Melanocyte of skin (primary cell): Measurements from ENCODE around the gene P2RY12. TPM values are rescaled to one million over a fixed set of nuclear protein-coding genes. Genes with fewer than 3 reads are reported as not detected.

Source experiments
- total RNA-seq, 2 donors: library from RNA; depleted of rRNA; stranded (reverse); fragments of >200 nt; gene quantifications; 2 replicates each; pipeline ENCODE4 v1.2.3, GENCODE V29; 2012

The P2RY12 gene
- 1 to 10 TPM in 1 of 2 donors, under 1 TPM in 1; 1.00 to 3.4 TPM for total RNA-seq

DNA sequence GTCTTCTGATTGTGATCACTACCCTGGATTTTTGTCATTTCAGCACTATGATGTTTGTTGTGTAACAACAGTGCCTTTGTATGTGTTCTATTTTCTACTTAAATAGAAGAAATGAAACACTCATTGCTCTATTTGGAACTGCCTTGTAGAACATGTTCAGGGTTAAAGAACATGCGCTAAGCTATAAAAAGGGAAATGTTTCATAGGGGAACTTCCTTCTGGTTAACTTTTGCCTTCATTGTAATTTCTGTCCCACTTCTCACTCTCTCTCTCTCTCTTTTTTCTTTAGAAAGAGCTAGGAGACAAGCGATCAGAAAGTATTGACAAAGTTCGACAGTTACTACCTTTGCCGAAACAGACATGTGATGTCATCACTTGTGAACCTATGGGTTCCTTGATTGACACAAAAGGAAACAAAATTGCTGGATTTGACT lies at the start of gene P2RY12:
P2RY12 (minus strand) TSS at position 13 of the 434 bp plus-strand sequence. CDS start 45,908 bp downstream, outside the sequence.

DNA sequence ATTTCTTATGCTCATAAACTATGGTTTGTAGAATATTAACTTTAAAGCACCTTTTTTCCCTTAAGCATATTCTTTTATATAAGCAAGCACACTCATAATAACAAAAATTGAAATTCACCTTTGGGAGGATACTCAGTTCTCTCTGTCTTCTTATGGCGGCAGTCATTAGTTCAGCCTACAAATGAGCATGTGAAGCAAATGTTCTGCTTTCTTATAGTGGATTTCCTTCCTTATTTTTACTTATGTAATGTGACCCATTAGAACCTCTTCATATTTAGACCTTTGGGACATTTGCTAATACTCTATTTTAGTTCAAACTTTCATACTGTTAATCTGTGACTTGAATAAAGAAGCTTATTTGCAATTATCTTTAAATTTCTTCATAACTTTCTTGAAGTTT lies 55.2 kb downstream of the P2RY12 start, which contains the start of gene P2RY13:
P2RY13 (minus strand) TSS at position 187 of the 400 bp plus-strand sequence; CDS start at position 166, 21 bp downstream.

DNA sequence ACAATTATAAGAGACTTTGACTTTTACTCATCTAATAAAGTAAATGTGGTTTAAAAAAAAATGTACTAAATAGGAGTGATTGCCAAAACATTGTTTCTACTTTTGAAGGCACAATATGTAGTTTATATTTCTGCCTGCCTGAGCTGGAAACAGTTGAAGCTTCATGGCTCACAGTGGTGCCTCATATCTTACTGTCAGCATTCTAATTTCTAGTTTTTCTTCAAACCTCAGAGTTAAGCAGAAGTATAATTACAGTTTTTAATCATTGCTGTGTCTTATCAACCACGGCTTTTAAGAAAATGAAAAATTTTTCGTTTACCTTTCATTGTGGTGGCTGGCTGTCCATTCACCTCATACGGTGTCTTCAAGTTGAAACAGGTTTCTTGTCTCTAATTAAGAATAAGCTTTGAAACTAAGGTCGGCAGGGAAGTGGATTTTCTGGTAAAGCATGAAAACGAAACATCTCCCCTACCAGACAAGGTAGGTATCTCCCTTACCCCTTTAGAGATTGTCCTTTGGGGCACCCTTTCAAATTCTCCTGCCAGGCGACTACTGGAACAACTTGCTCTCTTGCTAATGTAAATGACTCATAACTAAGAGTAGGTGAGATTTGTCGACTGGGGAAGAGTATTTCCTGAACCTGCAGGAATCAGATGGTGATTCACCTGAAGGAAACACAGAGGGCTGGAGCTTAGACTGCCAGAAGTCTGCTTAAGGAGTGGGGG lies 68.1 kb downstream of the P2RY12 start, which contains the start of gene GPR87:
GPR87 (minus strand) TSS at position 554 of the 725 bp plus-strand sequence. CDS start 16,720 bp downstream, outside the sequence.

Other genes with a start within 250 kb of the P2RY12 start
- not detected for gene GPR171, start 181.5 kb downstream of the P2RY12 start, total RNA-seq
- not detected for gene P2RY14, start 106.2 kb downstream of the P2RY12 start, total RNA-seq
- not detected for gene GPR87, start 67.9 kb downstream of the P2RY12 start, total RNA-seq
- not detected for gene P2RY13, start 55.2 kb downstream of the P2RY12 start, total RNA-seq
- under 1 TPM; under 0.01 TPM for gene IGSF10, start 76.3 kb upstream of the P2RY12 start, total RNA-seq